Mucosa of rectum (tissue), 2 donors: ENCODE results near the gene CNOT6.

Experiments used
- H3K27ac ChIP-seq, 2 donors: one replicate each; pipeline ENCODE4 v1.7.0; 2013; ENCODE audit warnings: inconsistent platforms in 2 of 2, low read depth in 2 of 2, low read length in 2 of 2
- H3K27me3 ChIP-seq, 2 donors: one replicate each; pipeline ENCODE4 v1.7.0; 2013; ENCODE audit warnings: low read length in 2 of 2; ENCODE audit not compliant: control insufficient read depth in 2 of 2, insufficient read depth in 2 of 2
- H3K36me3 ChIP-seq, 2 donors: one replicate each; pipeline ENCODE4 v1.7.0; 2013; ENCODE audit warnings: low read length in 2 of 2; ENCODE audit not compliant: control insufficient read depth in 2 of 2, insufficient read depth in 2 of 2
- H3K4me1 ChIP-seq, 2 donors: one replicate each; pipeline ENCODE4 v1.7.0; 2013; ENCODE audit warnings: low read length in 2 of 2, mild to moderate bottlenecking in 1 of 2; ENCODE audit not compliant: control insufficient read depth in 2 of 2, insufficient read depth in 2 of 2
- H3K4me3 ChIP-seq, 2 donors: one replicate each; pipeline ENCODE4 v1.7.0; 2013; ENCODE audit warnings: low read length in 2 of 2
- H3K9ac ChIP-seq, 2 donors: one replicate each; pipeline ENCODE4 v1.7.0; 2013; ENCODE audit warnings: low read length in 2 of 2, low read depth in 1 of 2, mild to moderate bottlenecking in 1 of 2
- H3K9me3 ChIP-seq, 2 donors: one replicate each; pipeline ENCODE4 v1.7.0; 2013; ENCODE audit warnings: low read length in 2 of 2; ENCODE audit not compliant: control insufficient read depth in 2 of 2
- donor health status: healthy.
- donor health status: Normal muscosa, but diverticular disease.

The CNOT6 gene

DNA sequence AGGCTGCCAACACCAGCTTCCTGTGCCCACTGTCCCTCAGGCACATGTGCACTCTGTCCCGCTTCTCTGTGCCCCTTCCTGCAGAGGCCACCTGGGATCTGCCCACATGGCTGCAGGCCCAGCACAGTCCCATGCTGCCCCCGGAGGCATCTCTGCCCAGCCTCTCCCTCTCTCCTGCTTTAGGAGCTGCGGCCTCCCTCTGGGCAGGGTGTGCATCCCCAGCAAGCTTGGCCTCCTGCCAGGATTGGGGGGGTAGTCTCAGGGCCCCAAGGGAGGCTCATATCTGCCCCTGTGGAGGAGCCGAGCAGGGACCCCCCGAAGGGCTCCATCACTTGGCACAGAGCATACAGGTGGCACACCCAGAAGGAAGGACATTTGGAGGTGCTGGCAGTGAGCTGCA lies 130.4 kb downstream of the CNOT6 start:
- H3K9me3 ChIP-seq = no peaks in the 10 kb centered on the region

GRCh38 chr5:180625125-180625790 lies 131.1 kb downstream of the CNOT6 start:
- Histone ChIP-seq H3K27ac (no peak overlapping the region), H3K4me3 (no peak overlapping the region), H3K36me3 (no peaks in the 10 kb centered on the region)

More for the DNA sequence above, 130.4 kb downstream of the CNOT6 start:
- Histone ChIP-seq H3K4me1 (no peaks in the 10 kb centered on the region), H3K36me3 (no peaks in the 10 kb centered on the region), H3K27ac (no peak overlapping the region), H3K27me3 (peaks cover 0 to 4% of the 10 kb centered on the region in 2 donors), H3K9ac (no peak overlapping the region), H3K4me3 (no peak overlapping the region)

GRCh38 chr5:180625791-180626660 lies 131.8 kb downstream of the CNOT6 start:
- no peaks in the 10 kb centered on the region for H3K9me3 ChIP-seq
- no peaks in the 10 kb centered on the region for H3K36me3 ChIP-seq
- no peak overlapping the region for H3K9ac ChIP-seq
- H3K4me3 ChIP-seq = no peak overlapping the region
- no peaks in the 10 kb centered on the region for H3K27me3 ChIP-seq
- H3K4me1 ChIP-seq = no peaks in the 10 kb centered on the region
- no peak overlapping the region for H3K27ac ChIP-seq

More at GRCh38 chr5:180625125-180625790, 131.1 kb downstream of the CNOT6 start:
- Histone ChIP-seq H3K9ac (no peak overlapping the region), H3K27me3 (no peaks in the 10 kb centered on the region), H3K4me1 (no peaks in the 10 kb centered on the region), H3K9me3 (no peaks in the 10 kb centered on the region)

- Histone ChIP-seq H3K9ac (no peak overlapping the region), H3K27ac (no peak overlapping the region)
Observed at GRCh38 chr5:180626661-180627385, 132.6 kb downstream of the CNOT6 start.

DNA sequence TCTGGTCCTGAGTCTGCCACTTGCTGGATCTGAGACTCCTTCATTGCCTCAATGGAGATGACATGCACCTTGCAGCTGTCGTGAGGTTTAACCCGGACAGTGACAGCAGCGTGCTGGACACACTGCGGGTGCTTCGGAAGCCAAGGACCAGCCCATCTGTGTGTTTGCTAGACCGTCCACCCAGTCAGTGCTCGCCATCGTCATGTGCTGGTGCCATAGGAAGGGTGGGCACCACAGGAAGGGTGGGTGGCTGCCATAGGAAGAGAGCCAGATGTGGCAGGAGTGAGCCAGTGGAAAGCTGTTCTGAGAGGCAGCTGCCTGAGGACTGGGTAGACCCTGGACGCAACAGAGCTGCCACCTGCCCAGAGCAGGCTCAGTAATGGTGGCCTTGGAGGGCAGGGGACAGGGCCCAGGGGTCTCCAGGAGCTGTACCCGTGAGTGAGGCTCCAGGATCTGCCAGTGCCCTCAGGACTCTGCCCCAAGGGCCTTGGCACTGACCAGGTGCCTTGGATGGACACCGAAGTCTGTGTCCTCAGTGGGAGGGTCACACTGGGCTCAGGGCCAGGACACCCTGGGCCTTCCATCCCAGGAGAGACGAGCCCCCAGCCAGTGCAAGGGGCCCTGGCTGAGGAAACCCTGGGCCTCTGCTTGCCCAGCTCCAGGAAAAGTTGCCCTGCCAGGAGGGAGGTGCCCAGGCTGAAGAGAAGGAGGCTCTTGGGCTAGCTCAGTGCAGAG lies 133.4 kb downstream of the CNOT6 start:
- no peak overlapping the region for H3K9ac ChIP-seq
- no peaks in the 10 kb centered on the region for H3K36me3 ChIP-seq
- no peak overlapping the region for H3K27ac ChIP-seq
- no peaks in the 10 kb centered on the region for H3K4me1 ChIP-seq
- H3K9me3 ChIP-seq = no peaks in the 10 kb centered on the region
- H3K27me3 ChIP-seq = no peaks in the 10 kb centered on the region
- H3K4me3 ChIP-seq = no peak overlapping the region

More at GRCh38 chr5:180626661-180627385, 132.6 kb downstream of the CNOT6 start:
- no peaks in the 10 kb centered on the region for H3K9me3 ChIP-seq
- no peaks in the 10 kb centered on the region for H3K27me3 ChIP-seq
- no peaks in the 10 kb centered on the region for H3K36me3 ChIP-seq
- no peaks in the 10 kb centered on the region for H3K4me1 ChIP-seq
- no peak overlapping the region for H3K4me3 ChIP-seq
